ENCODE data around the gene BAK1.
"Not testable (repeated sequence)": the region's sequence is repeated elsewhere in the genome, so short reads cannot be mapped to it uniquely, and the experiment has no call there.

The BAK1 gene

DNA sequence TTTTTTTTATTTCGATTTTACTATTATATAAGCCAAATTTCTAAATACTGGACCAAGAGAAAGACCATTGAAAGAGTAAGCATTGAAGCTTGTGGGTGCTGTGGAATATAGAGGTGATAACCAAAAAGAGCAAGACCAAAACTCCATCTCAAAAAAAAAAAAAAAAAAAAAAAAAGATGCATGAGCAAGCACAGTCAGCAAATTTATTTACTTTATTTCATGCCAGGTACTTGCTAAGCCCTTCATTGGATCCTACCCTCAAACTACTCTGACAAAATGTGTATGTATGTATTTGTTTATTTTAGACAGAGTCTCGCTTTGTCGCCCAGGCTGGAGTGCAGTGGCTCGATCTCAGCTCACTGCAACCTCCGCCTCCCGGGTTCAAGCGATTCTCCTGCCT is 27.8 kb downstream of the BAK1 start:
- no peak for DNase-seq (ENCODE audit: low read depth in 2 of 2)

DNA sequence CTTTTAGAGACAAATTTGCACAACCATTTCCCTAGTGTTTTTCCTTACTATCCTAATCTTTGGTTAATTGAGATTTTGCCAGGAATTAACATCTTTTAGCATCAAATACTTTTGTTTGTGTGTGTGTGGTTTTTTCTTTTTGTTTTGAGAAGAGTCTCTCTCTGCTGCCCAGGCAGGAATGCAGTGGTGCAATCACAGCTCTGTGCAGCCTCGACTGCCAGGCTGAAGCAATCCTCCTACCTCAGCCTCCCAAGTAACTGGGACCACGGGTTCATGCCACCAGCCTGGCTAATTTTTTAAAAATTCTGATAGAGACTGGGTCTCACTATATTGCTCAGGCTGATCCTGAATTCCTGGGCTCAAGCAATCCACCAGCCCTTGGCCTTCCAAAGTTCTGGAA is 28.5 kb downstream of the BAK1 start:
- DNase-seq (ENCODE audit: low read depth in 2 of 2), result no peak

DNA sequence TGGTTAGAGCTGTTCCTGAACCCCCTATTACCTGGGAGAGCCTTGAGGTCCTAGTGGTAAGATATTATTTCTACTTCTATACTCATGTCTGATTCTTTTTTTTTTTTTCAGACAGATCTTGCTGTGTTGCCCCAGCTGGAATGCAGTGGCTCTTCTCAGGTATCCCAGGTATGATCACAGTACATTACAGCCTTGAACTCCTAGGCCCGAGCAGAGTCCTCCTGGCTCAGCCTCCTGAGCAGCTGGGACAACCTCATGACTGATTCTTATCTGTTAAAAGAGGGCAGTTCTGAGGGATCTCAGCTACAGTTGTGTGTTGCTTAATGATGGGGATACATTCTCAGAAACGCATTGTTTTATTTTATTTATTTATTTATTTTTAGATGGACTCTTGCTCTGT is 30.2 kb downstream of the BAK1 start:
- no peak for DNase-seq (ENCODE audit: low read depth in 2 of 2)

DNA sequence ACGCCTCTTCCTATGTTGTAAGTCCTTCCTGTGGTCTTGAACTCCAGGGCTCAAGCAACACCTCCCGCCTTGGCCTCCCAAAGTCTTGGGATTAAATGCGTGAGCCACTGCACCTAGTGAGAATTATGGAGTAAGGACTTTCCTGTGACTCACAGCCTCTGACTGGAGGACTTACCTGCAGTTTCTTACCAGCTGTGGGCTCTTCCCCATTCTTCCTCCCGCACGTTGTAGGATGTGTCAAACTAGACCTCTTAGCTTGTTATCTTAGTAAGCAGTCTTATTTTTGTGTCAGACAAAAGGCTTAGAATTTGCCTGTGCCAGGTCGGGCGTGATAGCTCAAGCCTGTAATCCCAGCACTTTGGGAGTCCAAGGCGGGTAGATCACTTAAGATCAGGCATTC is 30.9 kb downstream of the BAK1 start:
- DNase-seq (ENCODE audit: low read depth in 2 of 2), result no peak

DNA sequence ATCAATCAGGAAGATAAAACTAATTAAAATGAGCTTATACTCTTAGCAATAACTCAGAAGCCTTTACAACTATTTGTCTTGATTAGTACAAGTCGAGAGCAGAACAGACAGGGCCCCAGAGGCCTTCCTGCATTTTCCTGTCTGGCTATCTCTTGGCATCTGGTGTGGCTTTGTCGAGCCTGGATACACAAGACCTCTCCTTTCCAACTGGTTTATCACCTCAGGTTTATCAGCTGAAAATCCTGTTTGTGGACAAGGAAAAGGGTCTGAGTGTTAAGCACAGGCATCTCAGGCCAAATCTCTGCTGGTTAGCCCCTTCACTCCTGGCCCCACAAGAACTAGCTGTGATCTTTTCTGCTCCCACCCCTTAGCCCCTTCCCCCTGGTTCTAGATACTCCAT is 32.6 kb downstream of the BAK1 start:
- DNase-seq (ENCODE audit: low read depth in 2 of 2), result no peak

DNA sequence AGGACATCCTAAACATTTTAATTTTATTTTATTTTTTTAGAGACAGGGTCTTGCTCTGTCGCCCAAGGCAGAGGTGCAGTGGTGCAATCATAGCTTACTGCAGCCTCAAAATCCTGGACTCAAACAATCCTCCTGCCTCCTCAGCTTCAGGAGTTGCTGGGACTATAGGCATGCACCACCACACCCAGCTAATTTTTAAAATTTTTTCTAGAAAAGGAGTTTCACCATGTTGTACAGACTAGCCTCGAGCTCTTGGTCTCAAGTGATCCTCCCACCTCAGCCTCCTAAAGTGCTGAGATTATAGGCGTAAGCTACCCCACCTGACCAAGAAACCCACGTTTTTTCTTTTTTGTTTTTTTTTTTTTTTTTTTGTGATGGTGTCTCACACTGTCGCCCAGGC is 33.3 kb downstream of the BAK1 start:
- no peak for DNase-seq (ENCODE audit: low read depth in 2 of 2)

DNA sequence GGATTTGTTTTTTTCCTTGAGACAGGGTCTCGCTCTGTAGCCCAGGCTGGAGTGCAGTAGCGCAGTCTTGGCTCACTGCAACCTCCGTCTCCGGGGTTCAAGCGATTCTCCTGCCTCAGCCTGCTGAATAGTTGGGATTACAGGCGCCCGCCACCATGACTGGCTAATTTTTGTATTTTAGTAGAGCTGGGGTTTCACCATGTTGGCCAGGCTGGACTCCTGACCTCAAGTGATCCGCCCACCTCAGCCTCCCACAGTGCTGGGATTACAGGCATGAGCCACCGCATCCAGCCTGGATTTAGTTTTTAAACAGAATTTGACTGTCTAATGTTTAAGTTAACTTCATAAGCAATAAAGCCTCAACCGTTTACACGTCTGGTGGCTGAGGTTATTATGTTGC is 34.8 kb downstream of the BAK1 start:
- DNase-seq (ENCODE audit: low read depth in 2 of 2), result not testable (repeated sequence)

DNA sequence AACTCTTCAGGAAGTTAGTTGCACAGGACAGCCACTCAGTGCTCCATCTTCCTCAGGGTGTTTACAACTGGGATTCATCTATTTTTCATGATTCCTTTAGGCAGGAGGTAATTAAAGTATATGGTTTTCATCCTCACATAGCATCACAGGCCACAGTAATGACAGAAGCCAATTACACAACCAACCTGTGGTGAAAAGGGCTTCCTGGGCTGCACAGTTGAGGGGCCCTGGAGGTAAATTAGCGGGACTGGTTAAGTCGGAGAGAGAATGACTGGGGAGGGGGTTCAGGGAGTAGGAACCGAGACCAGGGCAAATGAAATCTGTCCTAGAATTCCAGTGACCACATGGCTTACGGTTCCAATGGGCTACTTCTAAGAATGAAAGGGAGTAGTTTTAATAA is 37.0 kb downstream of the BAK1 start:
- DNase-seq (ENCODE audit: low read depth in 2 of 2), result no peak

DNA sequence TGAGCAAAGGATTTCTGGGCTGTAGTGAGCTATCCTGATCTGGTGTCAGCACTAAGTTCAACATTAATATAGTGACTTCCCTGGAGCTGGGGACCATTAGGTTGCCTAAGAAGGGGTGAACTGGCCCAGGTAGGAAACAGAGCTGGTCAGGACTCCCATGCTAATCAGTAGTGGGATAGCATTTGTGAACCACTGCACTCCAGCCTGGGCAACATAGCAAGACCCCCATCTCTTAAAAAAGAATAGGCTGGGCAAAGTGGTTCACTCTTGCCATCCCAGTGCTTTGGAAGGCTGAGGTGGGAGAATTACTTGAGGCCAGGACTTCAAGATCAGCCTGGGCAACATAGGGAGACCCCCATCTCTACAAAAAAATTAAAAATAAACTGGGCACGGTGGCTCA is 39.3 kb downstream of the BAK1 start:
- DNase-seq (ENCODE audit: low read depth in 2 of 2), result no peak

DNA sequence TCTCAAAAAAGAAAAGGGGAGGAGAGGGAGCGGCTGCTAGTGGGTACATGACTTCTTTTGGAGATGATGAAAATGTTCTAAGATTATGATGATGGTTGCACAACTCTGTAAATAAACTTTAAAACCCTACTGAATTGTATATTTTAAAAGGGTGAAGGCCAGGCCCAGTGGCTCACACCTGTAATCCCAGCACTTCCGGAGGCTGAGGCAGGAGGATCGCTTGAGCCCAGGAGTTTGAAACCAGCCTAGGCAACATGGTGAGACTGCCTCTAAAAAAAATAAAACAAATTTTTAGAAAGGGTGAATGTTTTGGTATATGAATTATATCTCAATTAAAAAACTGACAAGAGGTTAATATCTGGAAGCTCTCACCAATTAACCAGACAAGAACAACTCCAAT is 45.4 kb downstream of the BAK1 start:
- DNase-seq (ENCODE audit: low read depth in 2 of 2), result no peak

DNA sequence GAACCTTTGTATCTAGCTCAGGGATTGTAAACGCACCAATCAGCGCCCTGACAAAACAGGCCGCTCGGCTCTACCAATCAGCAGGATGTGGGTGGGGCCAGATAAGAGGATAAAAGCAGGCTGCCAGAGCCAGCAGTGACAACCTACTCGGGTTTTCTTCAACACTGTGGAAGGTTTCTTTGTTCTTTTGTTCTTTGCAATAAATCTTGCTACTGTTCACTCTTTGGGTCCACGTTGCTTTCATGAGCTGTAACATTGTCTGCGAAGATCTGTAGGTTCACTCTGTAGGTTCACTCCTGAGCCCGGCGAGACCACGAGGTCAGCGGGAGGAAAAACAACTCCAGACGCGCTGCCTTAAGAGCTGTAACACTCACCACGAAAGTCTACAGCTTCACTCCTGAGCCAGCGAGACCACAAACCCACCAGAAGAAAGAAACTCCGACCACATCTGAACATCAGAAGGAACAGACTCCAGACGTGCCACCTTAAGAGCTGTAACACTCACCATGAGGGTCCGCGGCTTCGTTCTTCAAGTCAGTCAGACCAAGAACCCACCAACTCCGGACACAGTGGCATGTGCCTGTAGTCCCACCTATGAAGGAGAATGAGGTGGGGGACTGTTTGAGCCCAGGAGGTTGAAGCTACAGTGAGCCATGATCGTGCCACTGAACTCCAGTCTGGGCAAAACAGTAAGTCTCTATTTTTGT is 46.8 kb downstream of the BAK1 start:
- peak; percentile 22 to 24 for DNase-seq (ENCODE audit: low read depth in 2 of 2)

DNA sequence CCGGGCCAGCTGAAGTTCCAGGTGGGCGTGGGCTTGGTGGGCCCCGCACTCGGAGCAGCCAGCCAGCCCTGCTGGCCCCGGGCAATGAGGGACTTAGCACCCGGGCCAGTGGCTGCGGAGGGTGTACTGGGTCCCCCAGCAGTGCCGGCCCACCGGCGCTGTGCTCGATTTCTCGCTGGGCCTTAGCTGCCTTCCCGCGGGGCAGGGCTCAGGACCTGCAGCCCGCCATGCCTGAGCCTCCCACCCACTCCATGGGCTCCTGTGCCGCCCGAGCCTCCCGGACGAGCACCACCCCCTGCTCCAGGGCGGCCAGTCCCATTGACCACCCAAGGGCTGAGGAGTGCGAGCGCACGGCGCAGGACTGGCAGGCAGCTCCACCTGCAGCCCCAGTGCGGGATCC is 47.6 kb downstream of the BAK1 start:
- not testable (repeated sequence) for DNase-seq (ENCODE audit: low read depth in 2 of 2)

DNA sequence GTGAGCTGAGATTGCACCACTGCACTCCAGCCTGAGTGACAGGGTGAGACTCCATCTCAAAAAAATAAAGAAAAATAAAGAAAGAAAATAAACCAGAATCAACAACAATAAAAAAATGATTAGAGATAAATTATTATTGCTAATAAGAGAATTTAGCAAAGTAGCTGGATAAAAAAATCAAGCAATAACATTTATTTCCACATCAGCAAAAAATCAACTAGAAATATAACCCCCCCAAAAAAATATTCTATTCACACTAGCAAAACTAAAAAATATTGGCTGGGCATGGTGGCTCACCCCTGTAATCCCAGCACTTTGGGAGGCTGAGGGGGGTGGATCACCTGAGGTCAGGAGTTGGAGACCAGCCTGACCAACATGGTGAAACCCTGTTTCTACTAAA is 49.5 kb downstream of the BAK1 start:
- DNase-seq (ENCODE audit: low read depth in 2 of 2), result not testable (repeated sequence)

Measured in stimulated activated CD4-positive, alpha-beta T cell treated with anti-CD3 and anti-CD28 coated beads, Interleukin-4, amount 100 ng/mL, for 48 hours (primary cell).